Measurements from ENCODE around the gene MXRA5. TPM values are rescaled to one million over a fixed set of nuclear protein-coding genes. Genes with fewer than 3 reads are reported as not detected.
"Not testable (repeated sequence)": the region's sequence is repeated elsewhere in the genome, so short reads cannot be mapped to it uniquely, and the experiment has no call there.

MXRA5 gene
- not detected for total RNA-seq

- Mint-ChIP-seq H3K4me1 (no peaks in the 10 kb centered on the region), H3K27ac (no peak within 1 kb of the TSS), H3K27me3 (peaks cover 10% of the 10 kb centered on the region), H3K9me3 (no peaks in the 10 kb centered on the region), H3K36me3 (ENCODE audit: low read depth) (no peaks in the 10 kb centered on the region), H3K4me3 (no peak within 1 kb of the TSS)
- no peak for DNase-seq
- CTCF ChIA-PET, result no interaction called here
- POLR2A ChIA-PET, result no interaction called here
Measured at GRCh38 chrX:3346501-3347259, at the start of gene MXRA5. Gene MXRA5 (minus strand): TSS chrX:3346652. CDS start chrX:3343833, 2,819 bp downstream.

GRCh38 chrX:3393581-3394111 lies 47.2 kb upstream of the MXRA5 start:
- no peak for DNase-seq
- Mint-ChIP-seq H3K9me3 (no peaks in the 10 kb centered on the region), H3K4me3 (no peak overlapping the region), H3K27ac (no peak overlapping the region), H3K36me3 (ENCODE audit: low read depth) (no peaks in the 10 kb centered on the region), H3K27me3 (no peaks in the 10 kb centered on the region), H3K4me1 (no peaks in the 10 kb centered on the region)
- ChIA-PET CTCF (no interaction called here), POLR2A (no interaction called here)

GRCh38 chrX:3393178-3393577 lies 46.7 kb upstream of the MXRA5 start:
- Mint-ChIP-seq H3K36me3 (ENCODE audit: low read depth) (no peaks in the 10 kb centered on the region), H3K9me3 (no peaks in the 10 kb centered on the region), H3K4me3 (no peak overlapping the region), H3K27me3 (no peaks in the 10 kb centered on the region), H3K27ac (no peak overlapping the region), H3K4me1 (no peaks in the 10 kb centered on the region)
- ChIA-PET CTCF (no interaction called here), POLR2A (no interaction called here)
- DNase-seq, result no peak

- H3K4me1 Mint-ChIP-seq, result no peaks in the 10 kb centered on the region
- no peak for DNase-seq
- no peak overlapping the region for H3K4me3 Mint-ChIP-seq
- ChIA-PET POLR2A (no interaction called here), CTCF (no interaction called here)
- no peaks in the 10 kb centered on the region for H3K27me3 Mint-ChIP-seq
- H3K27ac Mint-ChIP-seq, result no peak overlapping the region
- H3K9me3 Mint-ChIP-seq, result no peaks in the 10 kb centered on the region
- no peaks in the 10 kb centered on the region for H3K36me3 Mint-ChIP-seq (ENCODE audit: low read depth)
Measured at GRCh38 chrX:3388457-3388856, 42.0 kb upstream of the MXRA5 start.

DNA sequence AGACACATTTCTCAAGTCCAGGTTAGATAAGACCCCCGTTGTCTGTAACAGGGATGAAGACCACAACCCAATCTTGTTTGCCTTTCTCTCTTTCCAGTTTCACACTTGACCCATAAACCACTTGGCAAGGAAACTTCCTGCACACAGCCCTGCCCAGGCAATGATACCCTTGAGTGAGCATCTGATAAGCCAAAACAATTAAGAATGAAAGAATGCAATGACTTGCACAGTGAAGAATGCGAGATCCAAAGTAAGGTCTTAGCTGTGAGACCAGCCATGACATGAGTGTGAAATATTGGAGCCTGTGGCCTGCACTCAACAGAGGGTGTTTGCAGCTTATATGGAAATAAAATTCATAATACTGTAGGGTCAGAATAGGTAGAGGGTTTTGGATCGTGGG lies 37.9 kb upstream of the MXRA5 start:
- Mint-ChIP-seq H3K9me3 (no peaks in the 10 kb centered on the region), H3K27ac (no peak overlapping the region), H3K4me3 (no peak overlapping the region), H3K4me1 (no peaks in the 10 kb centered on the region), H3K27me3 (no peaks in the 10 kb centered on the region), H3K36me3 (ENCODE audit: low read depth) (no peaks in the 10 kb centered on the region)
- DNase-seq, result no peak
- ChIA-PET CTCF (no interaction called here), POLR2A (no interaction called here)

- POLR2A ChIA-PET, result no interaction called here
- no peak overlapping the region for H3K27ac Mint-ChIP-seq
- H3K4me3 Mint-ChIP-seq, result no peak overlapping the region
- no peaks in the 10 kb centered on the region for H3K27me3 Mint-ChIP-seq
- no peak for DNase-seq
- H3K4me1 Mint-ChIP-seq, result no peaks in the 10 kb centered on the region
- H3K9me3 Mint-ChIP-seq, result peaks cover 3% of the 10 kb centered on the region
- CTCF ChIA-PET, result no interaction called here
- no peaks in the 10 kb centered on the region for H3K36me3 Mint-ChIP-seq (ENCODE audit: low read depth)
Measured at GRCh38 chrX:3380603-3381002, 34.2 kb upstream of the MXRA5 start.

GRCh38 chrX:3379111-3379510 lies 32.7 kb upstream of the MXRA5 start:
- ChIA-PET CTCF (no interaction called here), POLR2A (no interaction called here)
- Mint-ChIP-seq H3K27me3 (no peaks in the 10 kb centered on the region), H3K9me3 (peaks cover 3% of the 10 kb centered on the region), H3K36me3 (ENCODE audit: low read depth) (no peaks in the 10 kb centered on the region), H3K27ac (no peak overlapping the region), H3K4me1 (no peaks in the 10 kb centered on the region), H3K4me3 (no peak overlapping the region)
- DNase-seq, result no peak

DNA sequence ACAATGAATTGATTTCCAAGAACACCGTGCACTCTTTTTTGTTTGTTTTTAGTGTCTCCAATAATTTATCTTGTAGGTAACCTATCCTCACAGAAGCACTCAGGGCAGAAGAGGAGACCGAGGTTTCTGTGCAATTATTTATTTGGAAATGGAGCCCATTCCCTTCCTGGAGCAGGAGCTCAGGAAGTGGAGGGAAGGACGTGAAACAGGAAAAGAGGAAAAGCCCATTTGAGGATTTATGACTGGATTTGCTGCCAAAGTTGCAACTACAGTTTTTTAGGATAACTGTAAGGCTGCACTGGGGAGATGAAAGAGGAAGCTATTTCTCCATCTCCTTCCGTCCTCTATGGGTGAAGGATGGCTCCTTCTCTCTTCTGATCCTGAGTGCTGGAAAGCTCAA lies 31.7 kb upstream of the MXRA5 start:
- CTCF ChIA-PET, result no interaction called here
- Mint-ChIP-seq H3K36me3 (ENCODE audit: low read depth) (no peaks in the 10 kb centered on the region), H3K27ac (no peak overlapping the region), H3K9me3 (peaks cover 3% of the 10 kb centered on the region), H3K27me3 (no peaks in the 10 kb centered on the region), H3K4me3 (no peak overlapping the region), H3K4me1 (no peaks in the 10 kb centered on the region)
- DNase-seq, result no peak
- POLR2A ChIA-PET, result no interaction called here

GRCh38 chrX:3377560-3377959 lies 31.1 kb upstream of the MXRA5 start:
- ChIA-PET POLR2A (no interaction called here), CTCF (no interaction called here)
- no peaks in the 10 kb centered on the region for H3K27me3 Mint-ChIP-seq
- H3K9me3 Mint-ChIP-seq, result peaks cover 3% of the 10 kb centered on the region
- H3K4me3 Mint-ChIP-seq, result no peak overlapping the region
- DNase-seq, result no peak
- no peaks in the 10 kb centered on the region for H3K36me3 Mint-ChIP-seq (ENCODE audit: low read depth)
- no peaks in the 10 kb centered on the region for H3K4me1 Mint-ChIP-seq
- no peak overlapping the region for H3K27ac Mint-ChIP-seq

GRCh38 chrX:3375878-3376508 lies 29.5 kb upstream of the MXRA5 start:
- H3K36me3 Mint-ChIP-seq (ENCODE audit: low read depth); H3K4me1 Mint-ChIP-seq; DNase-seq; H3K4me3 Mint-ChIP-seq; CTCF ChIA-PET; POLR2A ChIA-PET; H3K27ac Mint-ChIP-seq; H3K9me3 Mint-ChIP-seq; H3K27me3 Mint-ChIP-seq: not testable (repeated sequence)

DNA sequence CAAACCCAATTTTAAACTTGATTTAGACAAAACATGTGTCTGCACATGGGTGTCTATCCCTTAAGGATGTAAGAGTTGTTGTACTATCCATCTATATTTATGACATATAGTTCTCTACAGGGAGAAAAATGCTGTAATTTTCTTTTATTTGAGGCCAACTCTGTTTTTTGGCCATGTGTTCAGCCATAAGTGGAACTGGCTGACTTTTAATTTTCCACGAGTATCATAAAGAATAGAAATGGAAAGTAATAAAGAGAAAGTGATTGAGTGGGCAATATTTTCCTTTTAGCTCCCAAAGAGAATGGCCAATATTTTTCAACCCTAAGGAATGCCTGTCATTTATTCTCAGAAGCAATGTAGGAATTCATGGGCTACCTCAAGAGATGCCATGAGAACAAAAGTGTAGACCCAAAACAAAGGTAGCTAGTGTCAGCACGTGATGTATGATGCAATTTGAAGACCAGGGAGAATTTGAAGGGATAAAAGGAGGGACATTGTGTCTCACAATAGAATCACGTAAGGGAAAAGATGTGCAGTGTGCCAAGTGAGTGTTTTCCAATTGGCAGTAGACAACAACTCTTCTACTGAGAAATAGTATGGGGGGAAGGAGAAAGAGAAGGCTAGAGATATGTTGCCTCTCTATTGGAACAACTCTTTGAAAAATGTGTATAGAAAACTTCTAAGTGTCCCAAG lies 27.8 kb upstream of the MXRA5 start:
- Mint-ChIP-seq H3K9me3 (peaks cover 3% of the 10 kb centered on the region), H3K4me1 (no peaks in the 10 kb centered on the region), H3K27me3 (no peaks in the 10 kb centered on the region), H3K27ac (no peak overlapping the region), H3K36me3 (ENCODE audit: low read depth) (no peaks in the 10 kb centered on the region), H3K4me3 (no peak overlapping the region)
- DNase-seq, result no peak
- ChIA-PET POLR2A (no interaction called here), CTCF (no interaction called here)

- H3K4me3 Mint-ChIP-seq, result no peak overlapping the region
Measured at GRCh38 chrX:3371163-3371562, 24.7 kb upstream of the MXRA5 start.

GRCh38 chrX:3370656-3371055 lies 24.2 kb upstream of the MXRA5 start:
- POLR2A ChIA-PET, result no interaction called here
- DNase-seq, result no peak
- H3K4me1 Mint-ChIP-seq, result no peaks in the 10 kb centered on the region
- H3K36me3 Mint-ChIP-seq (ENCODE audit: low read depth), result no peaks in the 10 kb centered on the region
- H3K9me3 Mint-ChIP-seq, result no peaks in the 10 kb centered on the region
- no peaks in the 10 kb centered on the region for H3K27me3 Mint-ChIP-seq
- H3K4me3 Mint-ChIP-seq, result no peak overlapping the region
- CTCF ChIA-PET, result no interaction called here
- no peak overlapping the region for H3K27ac Mint-ChIP-seq

More at GRCh38 chrX:3371163-3371562, 24.7 kb upstream of the MXRA5 start:
- no peaks in the 10 kb centered on the region for H3K9me3 Mint-ChIP-seq
- H3K27me3 Mint-ChIP-seq, result no peaks in the 10 kb centered on the region
- CTCF ChIA-PET, result no interaction called here
- POLR2A ChIA-PET, result no interaction called here
- no peak for DNase-seq
- no peaks in the 10 kb centered on the region for H3K36me3 Mint-ChIP-seq (ENCODE audit: low read depth)
- no peaks in the 10 kb centered on the region for H3K4me1 Mint-ChIP-seq
- no peak overlapping the region for H3K27ac Mint-ChIP-seq

Data from activated CD4-positive, alpha-beta T cell treated with anti-CD3 and anti-CD28 coated beads, Interleukin-2, amount 10 ng/mL, durations not matched to agents 7 days and 5 days (primary cell).